HFF-Myc (cell line): ENCODE results near the gene NCEH1.

Experiments
- DNase-seq: peaks from one replicate; pipeline ENCODE4 v3.0.0-alpha.2; 2011; ENCODE audit warnings: low read depth; ENCODE audit errors: extremely low read depth
- H3K4me3 ChIP-seq: replicated peaks from 2 replicates; pipeline ENCODE4 v1.5.1; 2011; ENCODE audit warnings: low read depth, mild to moderate bottlenecking, control low read depth, low read length
- CTCF ChIP-seq: IDR thresholded peaks from 2 replicates; pipeline ENCODE4 v1.5.1; 2012; ENCODE audit warnings: mild to moderate bottlenecking, low read depth, low read length, control low read depth; ENCODE audit errors: missing control alignments

The NCEH1 gene

GRCh38 chr3:172625404-172625803 lies 85.5 kb downstream of the NCEH1 start:
- H3K4me3 ChIP-seq = no peak overlapping the region
- no peak for DNase-seq

GRCh38 chr3:172624999-172625398 lies 85.9 kb downstream of the NCEH1 start:
- H3K4me3 ChIP-seq = no peak overlapping the region
- TF ChIP-seq CTCF = no peak
- no peak for DNase-seq

More at GRCh38 chr3:172625404-172625803, 85.5 kb downstream of the NCEH1 start:
- TF ChIP-seq CTCF = no peak

GRCh38 chr3:172622916-172623700 lies 87.8 kb downstream of the NCEH1 start:
- TF ChIP-seq CTCF = peak; percentile 61
- no peak overlapping the region for H3K4me3 ChIP-seq
- no peak for DNase-seq

- no peak overlapping the region for H3K4me3 ChIP-seq
- TF ChIP-seq CTCF = no peak
- no peak for DNase-seq
Observed at GRCh38 chr3:172622156-172622555, 88.7 kb downstream of the NCEH1 start.

- no peak for DNase-seq
- TF ChIP-seq CTCF = no peak
- no peak overlapping the region for H3K4me3 ChIP-seq
Observed at GRCh38 chr3:172617976-172618375, 92.9 kb downstream of the NCEH1 start.

- no peak for TF ChIP-seq CTCF
- DNase-seq = no peak
- no peak overlapping the region for H3K4me3 ChIP-seq
Observed at GRCh38 chr3:172617013-172617706, 93.7 kb downstream of the NCEH1 start.
